Chondrocyte (in vitro differentiated cells): Measurements from ENCODE around the gene SLC41A3. TPM values are rescaled to one million over a fixed set of nuclear protein-coding genes. Genes with fewer than 3 reads are reported as not detected.
"Not testable (repeated sequence)": the region's sequence is repeated elsewhere in the genome, so short reads cannot be mapped to it uniquely, and the experiment has no call there.

Source experiments
- DNase-seq: peaks from one replicate; pipeline ENCODE4 v3.0.0; 2021; ENCODE audit warnings: mixed read lengths, low spot score
- H3K27ac Mint-ChIP-seq: one replicate; pipeline ENCODE4 v1.8.0; 2021; ENCODE audit warnings: mild to moderate bottlenecking, moderate library complexity, mixed read lengths; ENCODE audit not compliant: unreplicated experiment
- H3K27me3 Mint-ChIP-seq: 2 replicates; pipeline ENCODE4 v1.8.0; 2021; ENCODE audit warnings: low read depth, mixed read lengths
- H3K36me3 Mint-ChIP-seq: 2 replicates; pipeline ENCODE4 v1.8.0; 2021; ENCODE audit warnings: low read depth, mixed read lengths
- H3K4me1 Mint-ChIP-seq: 2 replicates; pipeline ENCODE4 v1.8.0; 2021; ENCODE audit warnings: low read depth, mild to moderate bottlenecking, mixed read lengths
- H3K4me3 Mint-ChIP-seq: one replicate; pipeline ENCODE4 v1.8.0; 2021; ENCODE audit warnings: mild to moderate bottlenecking, moderate library complexity, mixed read lengths; ENCODE audit not compliant: unreplicated experiment
- H3K9me3 Mint-ChIP-seq: 2 replicates; pipeline ENCODE4 v1.8.0; 2021; ENCODE audit warnings: low read depth, mixed read lengths
- CTCF ChIP-seq: fragments of 200-600 bp; sonication (generic); IDR thresholded peaks from 2 replicates; pipeline ENCODE4 v1.5.0; 2021; ENCODE audit warnings: antibody characterized with exemption, mild to moderate bottlenecking, moderate library complexity
- total RNA-seq: library from RNA; stranded (reverse); gene quantifications from 3 replicates; pipeline ENCODE4 v1.2.1, GENCODE V29; 2021

SLC41A3 gene
- total RNA-seq, 1 donor from 2014 or later = 43.2 TPM

- H3K4me1 Mint-ChIP-seq = no peaks in the 10 kb centered on the region
- peaks cover 23% of the 10 kb centered on the region for H3K9me3 Mint-ChIP-seq
- peaks cover 20% of the 10 kb centered on the region for H3K36me3 Mint-ChIP-seq
- no peak for DNase-seq
- H3K4me3 Mint-ChIP-seq = no peak overlapping the region
- no peak overlapping the region for H3K27ac Mint-ChIP-seq
- H3K27me3 Mint-ChIP-seq = no peaks in the 10 kb centered on the region
- TF ChIP-seq CTCF = no peak
Measured at GRCh38 chr3:126039870-126040269, 44.1 kb downstream of the SLC41A3 start.

- Mint-ChIP-seq H3K9me3 (peaks cover 17% of the 10 kb centered on the region), H3K36me3 (peaks cover 16% of the 10 kb centered on the region)
- not testable (repeated sequence) for H3K4me1 Mint-ChIP-seq, H3K27ac Mint-ChIP-seq, H3K4me3 Mint-ChIP-seq, H3K27me3 Mint-ChIP-seq, DNase-seq
Measured at GRCh38 chr3:126038791-126039190, 45.1 kb downstream of the SLC41A3 start.

GRCh38 chr3:126036056-126036549 is 47.8 kb downstream of the SLC41A3 start:
- no peaks in the 10 kb centered on the region for H3K27me3 Mint-ChIP-seq
- no peaks in the 10 kb centered on the region for H3K4me1 Mint-ChIP-seq
- no peak overlapping the region for H3K27ac Mint-ChIP-seq
- H3K9me3 Mint-ChIP-seq = peaks cover 6% of the 10 kb centered on the region
- H3K36me3 Mint-ChIP-seq = peaks cover 19% of the 10 kb centered on the region
- no peak overlapping the region for H3K4me3 Mint-ChIP-seq
- DNase-seq = no peak
- no peak for TF ChIP-seq CTCF

GRCh38 chr3:126035362-126036050 is 48.4 kb downstream of the SLC41A3 start:
- TF ChIP-seq CTCF = no peak
- Mint-ChIP-seq H3K36me3 (peaks cover 19% of the 10 kb centered on the region), H3K27ac (no peak overlapping the region)

GRCh38 chr3:126034481-126035361 is 49.2 kb downstream of the SLC41A3 start:
- no peak overlapping the region for H3K27ac Mint-ChIP-seq
- H3K9me3 Mint-ChIP-seq = peaks cover 6% of the 10 kb centered on the region
- TF ChIP-seq CTCF = no peak
- no peaks in the 10 kb centered on the region for H3K27me3 Mint-ChIP-seq
- H3K4me1 Mint-ChIP-seq = no peaks in the 10 kb centered on the region
- DNase-seq = no peak
- H3K36me3 Mint-ChIP-seq = peaks cover 19% of the 10 kb centered on the region
- H3K4me3 Mint-ChIP-seq = no peak overlapping the region

More at GRCh38 chr3:126035362-126036050, 48.4 kb downstream of the SLC41A3 start:
- H3K4me3 Mint-ChIP-seq = no peak overlapping the region
- DNase-seq = no peak
- peaks cover 6% of the 10 kb centered on the region for H3K9me3 Mint-ChIP-seq
- H3K4me1 Mint-ChIP-seq = no peaks in the 10 kb centered on the region
- no peaks in the 10 kb centered on the region for H3K27me3 Mint-ChIP-seq
